A549 (cell line): ENCODE measurements around the gene GANAB.

Source experiments
- CHD4 ChIP-seq: fragments of 200-600 bp; sonication (generic); IDR thresholded peaks from 2 replicates; pipeline ENCODE4 v1.6.1; 2016; ENCODE audit warnings: antibody characterized with exemption, mild to moderate bottlenecking, borderline replicate concordance
- CTCF ChIP-seq: fragments of >200 bp; sonication (Bioruptor Twin); formaldehyde crosslinking; IDR thresholded peaks from 3 replicates; pipeline ENCODE4 v1.5.1; 2016
- HDAC2 ChIP-seq: fragments of 200-600 bp; sonication (generic); IDR thresholded peaks from 2 replicates; pipeline ENCODE4 v1.6.1; 2016
- JUN ChIP-seq, 2 experiments: fragments of >200 bp; sonication (Bioruptor Twin); formaldehyde crosslinking; IDR thresholded peaks; 2 replicates in 1 of 2; 3 replicates in 1 of 2; pipeline ENCODE4 v1.6.1; 2016 to 2017
- MAX ChIP-seq: IDR thresholded peaks from 2 replicates; pipeline ENCODE4 v1.6.1; 2012
- MYC ChIP-seq: IDR thresholded peaks from 2 replicates; pipeline ENCODE4 v1.6.1; 2012; ENCODE audit warnings: mild to moderate bottlenecking, inconsistent platforms, low read length, improper control_type of control experiment, borderline replicate concordance
- POLR2A ChIP-seq: IDR thresholded peaks from 2 replicates; pipeline ENCODE4 v1.6.1; 2012; ENCODE audit warnings: mild to moderate bottlenecking, low read length
- RFX5 ChIP-seq: fragments of 450-650 bp; IDR thresholded peaks from 2 replicates; pipeline ENCODE4 v1.7.1; 2014; ENCODE audit warnings: antibody characterized with exemption, mild to moderate bottlenecking, moderate library complexity
- ZNF302 ChIP-seq: fragments of 250-450 bp; sonication (Bioruptor Pico); IDR thresholded peaks from 2 replicates; pipeline ENCODE4 v1.9.0; 2021; ENCODE audit warnings: inconsistent platforms, mild to moderate bottlenecking, moderate library complexity

- no peak for TF ChIP-seq CTCF
- no peak for TF ChIP-seq JUN (IDR thresholded peaks at IDR 0.05)
- no peak for TF ChIP-seq HDAC2
- no peak for TF ChIP-seq MYC
- no peak for TF ChIP-seq POLR2A
- no peak for TF ChIP-seq MAX
- TF ChIP-seq CHD4 = no peak
- TF ChIP-seq RFX5 = no peak
- no peak for TF ChIP-seq ZNF302
Measured at GRCh38 chr11:62610403-62610802, 36.0 kb downstream of the GANAB start.
